NCI-H128 (cell line): ENCODE results near the gene RHEX.
"Not testable (repeated sequence)": the region's sequence is repeated elsewhere in the genome, so short reads cannot be mapped to it uniquely, and the experiment has no call there.

Experiments used
- DNase-seq: peaks from one replicate; lab custom pipeline; 2025; ENCODE audit not compliant: unreplicated experiment; lab: John Stamatoyannopoulos, UW

The RHEX gene

DNA sequence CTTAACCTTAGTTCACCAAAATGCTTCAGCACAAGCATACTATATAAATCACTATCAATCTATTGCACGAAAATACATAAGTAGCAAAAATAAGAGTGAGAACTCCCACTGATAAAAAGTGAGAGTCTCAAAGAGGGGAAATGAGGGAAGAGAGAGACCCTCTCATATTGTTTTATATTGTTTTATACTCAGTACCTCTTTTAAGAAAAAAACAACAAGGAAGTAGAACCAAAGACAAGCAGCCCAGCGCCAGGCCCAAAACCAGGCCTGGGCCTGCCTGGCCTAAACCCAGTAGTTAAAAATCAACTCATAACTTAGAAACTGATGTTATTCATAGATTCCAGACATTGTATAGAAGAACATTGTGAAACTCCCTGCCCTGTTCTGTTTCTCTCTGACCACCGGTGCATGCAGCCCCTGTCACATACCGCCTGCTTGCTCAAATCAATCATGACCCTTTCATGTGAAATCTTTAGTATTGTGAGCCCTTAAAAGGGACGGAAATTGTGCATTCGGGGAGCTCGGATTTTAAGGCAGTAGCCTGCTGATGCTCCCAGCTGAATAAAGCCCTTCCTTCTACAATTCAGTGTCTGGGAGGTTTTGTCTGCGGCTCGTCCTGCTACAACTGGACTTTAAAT lies 5.4 kb downstream of the RHEX start:
- not testable (repeated sequence) for DNase-seq

- DNase-seq = no peak
Measured at GRCh38 chr1:206058927-206059292, 5.9 kb downstream of the RHEX start.

DNA sequence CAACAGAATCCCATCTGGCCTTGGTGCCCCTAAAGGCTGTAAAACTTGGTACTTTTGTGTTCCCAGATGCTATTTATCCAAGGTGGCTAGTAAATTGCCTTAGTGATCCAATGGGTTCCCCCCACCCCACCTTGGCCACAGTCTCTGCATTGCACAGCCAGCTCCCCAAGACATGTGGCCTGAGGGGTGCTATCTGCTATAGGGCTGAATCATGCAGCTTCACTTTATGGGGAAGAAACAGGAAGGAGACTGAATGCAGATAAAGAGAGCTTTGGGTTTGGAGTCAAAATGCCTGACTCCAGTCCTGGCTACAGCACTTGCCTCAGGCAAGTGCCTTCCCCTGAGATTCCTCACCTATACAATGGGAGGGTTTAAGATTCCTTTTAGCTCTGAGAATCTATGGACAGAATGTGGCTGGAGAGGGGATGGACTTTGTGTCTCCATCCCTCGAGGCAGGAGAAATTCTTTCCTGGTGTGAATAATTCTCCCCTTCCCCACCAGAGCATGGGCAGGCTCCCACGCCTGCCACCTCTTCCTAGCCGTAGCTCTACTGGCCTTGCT lies 6.5 kb downstream of the RHEX start:
- no peak for DNase-seq

GRCh38 chr1:206060844-206061243 lies 7.9 kb downstream of the RHEX start:
- DNase-seq = no peak

DNA sequence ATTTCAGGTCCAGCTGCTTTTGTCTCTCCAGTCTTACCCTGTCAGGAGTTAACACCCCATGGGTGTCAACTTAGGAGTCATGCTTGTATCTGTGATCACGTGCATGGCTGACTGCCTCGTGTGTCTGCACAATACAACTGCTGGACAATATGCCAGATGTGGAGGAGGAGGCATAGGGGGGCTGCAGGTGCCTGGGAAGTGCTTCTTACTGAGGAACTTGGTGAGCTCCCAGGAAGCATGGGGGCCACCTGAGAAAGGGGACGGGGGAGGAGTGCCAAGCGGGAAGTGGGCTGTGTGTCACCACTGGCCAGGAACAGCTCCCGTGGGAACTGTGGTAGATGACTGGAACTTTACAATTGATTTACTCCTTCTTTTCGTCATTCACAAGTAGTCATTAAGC lies 9.5 kb downstream of the RHEX start:
- DNase-seq = no peak

GRCh38 chr1:206064001-206064400 lies 11.0 kb downstream of the RHEX start:
- not testable (repeated sequence) for DNase-seq

GRCh38 chr1:206064501-206064900 lies 11.5 kb downstream of the RHEX start:
- not testable (repeated sequence) for DNase-seq

DNA sequence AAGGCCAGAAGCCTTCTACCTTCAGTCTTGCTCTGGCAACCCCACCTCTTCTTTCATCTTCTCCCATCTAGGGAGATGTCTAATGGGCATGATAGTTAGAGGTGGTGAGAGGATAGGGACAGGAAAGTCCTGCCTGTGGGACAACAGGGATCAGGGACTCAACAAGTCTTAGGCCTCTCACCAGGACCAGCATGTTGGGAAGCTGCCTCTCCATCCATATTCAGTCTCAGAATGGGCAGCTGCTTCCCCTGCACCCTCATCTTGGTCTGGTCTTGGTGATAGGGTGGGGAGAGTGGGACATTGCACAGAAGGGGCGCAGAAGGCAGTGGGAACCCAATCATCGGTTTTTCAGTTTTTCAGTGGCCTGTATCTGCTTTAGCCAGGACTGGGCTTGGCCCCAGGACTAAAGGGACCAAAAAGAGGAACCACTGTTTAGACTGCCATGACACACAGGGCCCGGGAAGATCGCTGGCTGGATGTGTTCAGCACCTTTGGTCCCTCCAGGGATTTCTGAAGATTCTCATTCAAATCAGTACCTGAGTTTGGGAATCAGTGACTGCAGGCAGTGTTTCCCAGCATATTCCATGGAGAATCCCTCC lies 12.7 kb downstream of the RHEX start:
- DNase-seq = no peak

DNA sequence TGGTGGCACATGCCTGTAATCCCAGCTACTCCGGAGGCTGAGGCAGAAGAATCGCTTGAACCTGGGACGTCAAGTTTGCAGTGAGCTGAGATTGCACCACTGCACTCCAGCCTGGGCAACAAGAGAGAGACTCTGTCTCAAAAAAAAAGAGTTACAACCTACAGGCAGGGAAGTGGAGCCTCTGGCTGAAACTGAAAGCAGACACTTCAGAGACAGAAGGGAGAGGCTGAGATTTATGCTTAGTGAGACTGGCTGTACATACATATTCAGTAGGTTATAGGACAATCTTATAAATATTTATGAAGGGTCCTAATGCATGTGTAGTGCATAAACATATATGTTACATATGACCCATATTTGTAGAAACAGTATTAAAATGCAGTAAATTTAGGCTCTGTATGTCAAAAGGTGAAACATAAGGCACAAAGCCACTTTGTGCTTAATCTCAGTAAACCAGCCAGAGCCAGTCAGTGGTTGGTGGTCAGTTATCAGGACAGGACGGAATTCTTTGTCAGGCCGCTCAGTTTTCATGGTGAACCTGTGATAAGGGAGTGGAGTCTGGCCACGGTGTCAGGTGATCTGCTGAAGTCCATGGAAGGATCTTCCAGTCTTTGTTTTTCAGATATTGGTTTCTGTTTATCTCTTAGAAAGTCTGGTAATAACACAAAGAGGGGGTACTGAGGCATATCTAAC lies 13.7 kb downstream of the RHEX start:
- DNase-seq = no peak

- DNase-seq = no peak
Measured at GRCh38 chr1:206067486-206068227, 14.7 kb downstream of the RHEX start.

DNA sequence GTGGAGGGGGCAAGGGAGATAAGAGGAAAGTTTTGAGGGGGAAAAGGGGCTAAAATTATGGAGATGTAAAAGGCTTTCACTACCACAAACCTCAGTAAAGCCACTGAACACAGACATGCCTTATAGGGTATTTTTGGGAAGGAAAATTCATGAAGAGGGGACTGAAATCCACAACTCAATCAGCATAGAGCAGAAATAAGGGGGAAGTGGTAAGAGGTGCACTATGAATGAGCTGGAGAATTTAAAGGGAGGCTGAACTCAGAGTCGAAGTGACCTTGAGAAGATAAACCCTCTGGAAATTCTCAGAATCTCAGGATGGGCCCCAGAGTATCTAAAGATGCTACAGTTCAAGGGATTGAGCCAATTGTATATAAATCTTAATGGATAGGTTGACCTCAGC lies 15.3 kb downstream of the RHEX start:
- DNase-seq = no peak

- DNase-seq = no peak
Measured at GRCh38 chr1:206070627-206071304, 17.8 kb downstream of the RHEX start.

DNA sequence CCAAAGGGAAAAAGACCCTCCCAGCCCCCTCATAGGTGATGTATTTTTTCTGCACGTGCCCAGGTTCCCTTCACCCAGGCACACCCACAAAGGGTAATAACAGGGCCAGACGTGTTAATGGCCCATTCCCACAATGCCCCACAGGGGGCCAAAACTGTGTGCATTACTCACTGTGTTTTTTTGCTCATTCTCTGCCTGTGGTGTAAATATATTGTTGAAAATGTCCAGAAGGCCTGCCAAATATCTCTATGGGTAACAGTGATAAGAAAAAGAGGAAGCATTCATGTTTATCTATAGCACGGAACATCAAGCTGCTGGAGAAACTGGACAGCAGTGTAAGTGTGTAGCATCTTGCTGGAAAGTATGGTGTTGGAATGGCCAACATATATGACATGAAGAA lies 21.9 kb downstream of the RHEX start:
- no peak for DNase-seq

DNA sequence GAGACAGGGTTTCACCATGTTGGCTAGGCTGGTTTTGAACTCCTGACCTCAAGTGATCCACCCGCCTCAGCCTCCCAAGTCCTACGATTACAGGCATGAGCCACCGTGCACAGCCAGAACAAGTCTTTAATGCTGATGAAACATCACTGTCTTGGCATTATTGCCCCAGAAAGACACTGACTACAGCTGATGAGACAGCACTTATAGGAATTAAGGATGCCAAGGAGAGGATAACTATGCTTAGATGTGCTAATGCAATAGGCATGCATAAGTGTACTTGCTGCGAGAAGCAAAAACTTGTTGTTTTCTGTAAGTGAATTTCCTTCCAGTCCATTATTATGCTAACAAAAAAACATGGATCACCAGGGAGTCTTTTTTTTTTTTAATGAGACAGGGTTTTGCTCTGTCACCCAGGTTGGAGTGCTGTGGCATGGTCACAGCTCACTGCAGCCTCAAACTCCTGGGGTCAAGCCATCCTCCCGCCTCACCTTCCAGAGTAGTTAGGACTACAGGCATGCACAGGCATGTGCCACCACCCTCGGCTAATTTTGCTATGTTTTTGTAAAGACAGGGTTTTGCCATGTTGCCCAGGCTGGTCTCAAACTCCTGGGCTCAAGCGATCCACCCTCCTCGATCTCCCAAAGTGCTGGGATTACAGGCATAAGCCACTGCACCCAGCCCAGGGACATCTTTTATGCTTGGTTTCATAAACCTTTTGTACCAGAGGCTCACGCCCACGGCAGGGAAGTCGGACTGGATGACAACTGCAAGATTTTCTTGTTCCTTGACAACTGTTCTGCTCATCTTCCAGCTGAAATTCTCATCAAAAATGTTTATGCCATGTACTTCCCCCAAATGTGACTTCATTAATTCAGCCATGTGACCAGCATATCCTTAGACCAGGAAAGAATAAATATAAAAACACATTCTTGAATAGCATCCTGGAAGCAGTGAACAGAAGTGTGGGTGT lies 23.1 kb downstream of the RHEX start:
- no peak for DNase-seq

DNA sequence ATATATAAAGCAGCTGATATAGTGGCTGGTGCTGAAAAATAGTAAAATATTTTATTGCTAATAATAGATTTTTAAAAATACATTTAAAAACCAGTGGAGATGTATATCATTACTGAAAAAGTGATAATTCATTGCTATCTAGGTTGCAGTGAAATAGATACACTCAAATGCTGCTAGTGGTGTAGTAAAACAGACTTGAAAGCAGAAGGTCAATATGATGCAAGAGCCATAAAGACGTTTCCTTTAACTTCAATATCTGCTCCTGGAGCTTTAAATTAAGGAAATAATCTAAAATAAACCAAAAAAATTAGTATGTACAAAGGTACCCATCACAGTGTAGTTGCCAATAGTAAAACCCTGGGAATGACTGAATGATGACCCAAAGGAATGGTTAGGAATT lies 26.2 kb downstream of the RHEX start:
- DNase-seq = no peak

DNA sequence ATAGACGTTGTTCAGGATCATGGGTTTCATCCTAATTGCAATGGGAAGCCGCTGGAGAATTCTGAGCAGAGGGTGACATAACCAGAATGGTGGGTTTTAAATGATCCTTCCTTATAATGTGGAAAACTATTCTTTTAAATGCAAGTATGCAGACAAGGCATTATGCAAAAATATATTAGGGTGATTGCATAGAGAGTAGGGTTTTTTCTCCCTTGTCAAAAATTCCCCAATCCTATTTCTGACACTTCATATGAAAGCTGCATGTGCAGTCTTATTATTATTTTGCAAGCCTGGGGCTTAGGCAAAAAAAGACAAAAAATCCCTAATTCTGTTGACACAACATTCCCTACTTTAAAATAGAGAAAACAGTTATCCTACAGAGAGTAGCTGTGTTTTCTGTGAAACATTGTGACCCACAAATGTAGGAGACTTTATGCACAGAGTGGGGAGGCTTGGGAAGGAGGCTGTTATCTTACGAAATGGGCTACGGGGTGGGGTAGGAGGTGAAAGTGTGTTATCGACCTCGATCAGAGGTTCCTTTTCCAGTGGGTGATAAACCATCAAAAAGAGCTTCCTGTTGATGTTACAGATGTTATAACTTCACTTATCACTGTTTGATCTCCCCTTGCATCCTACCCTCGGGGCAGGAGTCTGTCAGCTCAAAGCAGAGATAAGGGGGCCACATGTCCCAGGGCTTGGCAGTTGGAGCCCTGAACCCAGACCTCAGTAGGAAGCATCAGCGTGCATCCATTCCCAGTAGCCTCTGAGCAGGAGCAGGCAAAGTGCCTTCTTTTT lies 27.2 kb downstream of the RHEX start:
- DNase-seq = no peak

DNA sequence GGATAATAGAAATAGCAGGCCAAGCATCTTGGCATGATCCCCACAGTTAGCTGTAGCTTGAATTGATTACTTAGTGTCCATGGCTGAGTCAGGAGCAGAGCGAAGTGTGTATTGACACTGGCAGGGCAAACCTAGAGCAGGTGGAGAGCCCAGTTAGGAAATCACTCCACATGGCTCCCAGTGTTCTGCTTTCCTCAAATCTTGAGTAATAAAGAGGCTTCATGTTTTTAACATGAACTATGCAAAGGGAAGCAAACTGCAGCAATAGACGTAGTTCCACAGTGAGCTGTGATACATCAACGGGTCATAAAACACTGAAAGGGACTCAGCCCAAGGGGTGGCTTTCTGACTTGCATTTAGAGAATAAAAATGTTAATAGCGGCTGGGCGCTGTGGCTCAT lies 28.9 kb downstream of the RHEX start:
- no peak for DNase-seq

GRCh38 chr1:206082831-206083695 lies 30.1 kb downstream of the RHEX start:
- DNase-seq = no peak
